Stimulated activated CD8-positive, alpha-beta memory T cell treated with anti-CD3 and anti-CD28 coated beads, Interleukin-15, amount 100 ng/mL, for 4 hours (primary cell): ENCODE results near the gene ACACA.
A peak's percentile ranks its signal among the peaks of the same experiment; 100 is the strongest.
"Not testable (repeated sequence)": the region's sequence is repeated elsewhere in the genome, so short reads cannot be mapped to it uniquely, and the experiment has no call there.

Experiments used
- DNase-seq, 2 donors: peaks; one replicate each; pipeline ENCODE4 v3.0.0-alpha.2; 2020; ENCODE audit warnings: low read depth in 2 of 2

The ACACA gene

DNA sequence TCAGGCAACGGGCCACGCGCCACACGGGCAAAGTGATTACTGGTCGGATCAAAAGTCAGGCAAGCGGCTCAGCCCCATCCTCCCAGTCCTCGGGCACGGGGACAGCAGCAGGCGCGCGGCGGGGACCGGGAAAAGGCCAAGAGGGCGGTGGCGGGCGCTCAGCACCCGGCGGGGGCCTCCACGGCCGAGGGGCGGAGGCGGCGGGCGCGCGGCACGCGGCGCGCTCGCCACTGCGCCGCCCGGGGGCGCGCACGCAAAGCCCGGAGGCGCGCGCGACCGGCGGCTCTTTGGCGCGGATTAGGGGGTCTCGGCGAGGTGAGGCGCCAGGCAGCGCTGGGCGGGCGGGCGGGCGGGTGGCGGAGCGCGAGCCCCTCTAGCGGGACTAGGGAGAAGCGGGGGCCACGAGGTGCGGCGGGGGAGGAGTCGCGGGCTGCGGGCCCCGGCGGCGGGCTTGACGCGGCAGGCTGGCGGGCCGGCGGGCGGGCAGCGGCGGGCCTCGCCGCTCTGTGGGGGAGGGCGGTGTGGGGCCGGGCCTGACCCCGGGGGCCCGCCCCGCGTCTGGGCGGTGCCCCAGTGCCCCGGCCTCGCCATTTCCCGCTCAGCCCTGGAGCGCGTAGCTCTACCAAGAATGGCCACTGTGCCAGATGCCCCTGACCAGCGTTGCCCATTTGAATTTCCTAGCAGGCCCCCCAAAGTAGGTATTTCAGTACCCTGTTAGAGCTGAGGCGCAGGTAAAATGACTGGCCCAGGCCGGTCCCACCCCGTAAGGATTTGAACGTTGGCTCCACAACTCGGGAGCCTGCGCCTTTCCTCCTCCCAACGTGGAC, at the start of gene ACACA, which contains the start of gene TADA2A:
Gene ACACA, minus strand, starts transcription at position 202 of the 827 bp plus-strand sequence. CDS start 537 bp downstream, outside the sequence.
Gene TADA2A, plus strand, starts transcription at position 252 of the 827 bp plus-strand sequence. CDS start 4,480 bp downstream, outside the sequence.
- DNase-seq = peak; percentile 36 to 56

DNA sequence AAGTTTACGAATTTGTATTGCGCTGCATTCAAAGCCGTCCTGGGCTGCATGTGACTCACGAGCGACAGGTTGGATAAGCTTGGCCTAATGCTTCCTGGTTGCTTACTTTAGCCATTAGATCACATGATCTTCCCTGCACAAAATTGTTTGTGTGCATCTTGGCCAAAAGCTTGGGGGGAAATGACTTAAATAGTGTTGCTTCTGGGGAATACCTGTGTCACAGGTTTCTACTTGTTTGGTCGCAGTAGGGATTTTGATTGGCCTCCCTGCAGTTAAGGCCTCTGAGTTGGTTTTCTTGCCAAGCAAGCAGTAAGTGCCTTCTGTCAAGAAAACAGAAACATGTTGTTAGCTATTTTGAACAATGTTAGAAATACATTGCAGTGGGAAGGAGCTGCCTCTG, 43.5 kb upstream of the ACACA start:
- no peak for DNase-seq

DNA sequence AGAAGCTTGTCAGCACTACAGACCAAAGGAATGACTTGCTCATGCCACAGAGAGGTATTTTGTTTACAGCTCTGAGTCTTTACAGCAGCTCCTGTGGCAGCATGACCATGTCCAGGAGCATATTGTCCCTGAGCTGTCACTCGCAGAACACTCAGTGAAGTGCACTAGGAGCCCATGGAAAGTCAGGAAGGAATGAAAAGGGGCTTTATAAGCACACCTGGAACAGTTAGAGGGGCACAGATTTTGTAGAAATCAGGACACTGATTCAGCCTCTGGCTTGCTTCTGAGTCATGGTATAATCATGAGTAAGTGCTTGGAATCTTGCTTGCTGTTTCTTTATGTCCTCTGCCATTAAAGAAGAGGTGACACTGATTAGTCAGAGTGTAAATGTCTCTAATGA, 41.0 kb upstream of the ACACA start:
- no peak for DNase-seq

DNA sequence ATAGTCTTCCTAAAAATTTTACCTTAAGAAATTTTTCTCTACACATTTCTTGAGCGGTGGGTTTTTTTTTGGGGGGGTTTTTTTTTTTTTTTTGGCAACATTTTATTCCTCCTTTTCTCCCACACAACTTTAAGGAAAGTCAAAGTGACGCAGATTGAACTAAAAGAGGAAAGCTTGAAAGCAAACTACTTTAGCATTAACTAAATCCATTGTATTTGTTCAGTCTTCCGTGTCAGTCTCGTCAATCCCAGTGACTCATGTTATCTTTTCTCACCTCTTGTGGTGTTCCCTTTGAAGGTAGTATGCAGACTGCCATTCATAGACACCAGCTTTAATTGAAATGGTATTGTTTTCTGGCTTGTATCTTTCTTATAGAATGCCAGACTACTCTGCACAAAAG, 39.4 kb upstream of the ACACA start:
- no peak for DNase-seq

DNA sequence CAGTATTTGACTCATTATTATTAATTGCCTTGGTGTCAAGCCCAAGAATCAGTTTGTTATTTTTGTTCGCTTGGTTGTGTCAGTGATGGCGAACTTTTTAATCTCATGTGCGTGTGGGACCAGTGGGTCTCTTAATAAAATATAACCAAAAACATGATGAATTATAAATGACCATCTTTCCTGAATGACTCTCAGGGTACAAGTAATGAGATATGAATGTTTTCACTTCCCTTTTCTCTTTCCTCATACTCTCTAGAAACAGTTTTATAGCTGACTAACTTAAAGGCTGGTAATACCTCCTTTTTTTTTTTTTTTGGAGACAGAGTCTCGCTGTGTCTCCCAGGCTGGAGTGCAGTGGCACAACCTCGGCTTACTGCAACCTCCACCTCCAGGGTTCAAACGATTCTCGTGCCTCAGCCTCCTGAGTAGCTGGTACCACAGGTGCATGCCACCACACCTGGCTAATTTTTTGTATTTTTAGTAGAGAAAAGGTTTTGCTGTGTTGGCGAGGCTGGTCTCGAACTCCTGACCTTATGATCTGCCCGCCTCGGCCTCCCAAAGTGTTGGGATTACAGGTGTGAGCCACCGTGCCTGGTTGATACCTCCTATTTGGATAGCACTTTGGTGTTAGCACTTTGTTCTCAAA, 34.9 kb upstream of the ACACA start:
- DNase-seq = not testable (repeated sequence)

DNA sequence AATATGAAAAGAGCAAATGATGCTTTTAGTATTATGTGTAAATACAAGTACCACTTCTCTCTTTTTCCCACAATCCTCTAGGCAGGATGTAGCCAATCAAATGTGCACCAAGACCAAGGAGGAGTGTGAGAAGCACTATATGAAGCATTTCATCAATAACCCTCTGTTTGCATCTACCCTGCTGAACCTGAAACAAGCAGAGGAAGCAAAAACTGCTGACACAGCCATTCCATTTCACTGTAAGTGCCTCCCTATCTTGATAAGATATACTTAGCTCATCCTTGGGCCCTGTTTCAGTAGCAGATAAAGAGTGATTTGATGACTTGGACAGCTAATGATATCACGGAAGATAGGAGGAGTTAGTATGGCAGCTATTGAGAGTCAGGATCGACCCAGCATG, 33.8 kb upstream of the ACACA start:
- no peak for DNase-seq

DNA sequence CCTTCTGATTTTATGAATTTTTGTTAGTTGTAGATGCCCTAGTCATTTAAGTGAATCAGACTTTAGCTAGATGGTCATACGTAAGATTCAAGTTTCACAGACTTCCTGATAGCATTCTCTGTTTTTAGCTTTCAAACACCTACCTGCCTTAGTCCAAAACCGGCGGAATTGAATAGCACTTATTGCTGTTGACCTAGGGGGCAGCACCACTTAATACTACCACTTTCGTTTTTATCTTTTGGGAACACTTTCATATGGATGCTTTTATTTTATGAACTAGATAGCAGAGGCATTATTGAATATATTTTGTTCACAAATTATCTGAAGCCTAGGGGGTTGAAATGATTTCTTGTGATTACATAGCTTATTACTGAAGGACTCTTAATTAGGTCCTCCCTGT, 31.5 kb upstream of the ACACA start:
- DNase-seq = no peak

DNA sequence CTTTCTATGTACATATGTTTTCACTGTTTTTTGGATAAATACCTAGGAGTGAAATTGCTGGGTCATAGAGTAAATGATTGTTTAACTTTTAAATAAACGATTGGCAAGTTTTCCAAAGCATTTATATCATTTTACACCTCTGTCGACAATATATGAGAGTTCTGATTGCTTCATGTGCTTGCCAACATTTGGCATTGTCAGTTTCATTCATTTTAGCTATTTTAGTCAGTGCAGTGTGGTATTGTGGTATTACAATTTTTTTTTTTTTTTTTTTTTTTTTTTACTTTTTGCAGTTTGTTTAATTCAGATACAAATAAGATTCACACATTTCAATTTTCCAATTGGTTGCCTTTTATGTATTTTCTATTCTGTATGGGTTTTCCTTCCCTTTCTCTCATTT, 26.0 kb upstream of the ACACA start:
- no peak for DNase-seq

DNA sequence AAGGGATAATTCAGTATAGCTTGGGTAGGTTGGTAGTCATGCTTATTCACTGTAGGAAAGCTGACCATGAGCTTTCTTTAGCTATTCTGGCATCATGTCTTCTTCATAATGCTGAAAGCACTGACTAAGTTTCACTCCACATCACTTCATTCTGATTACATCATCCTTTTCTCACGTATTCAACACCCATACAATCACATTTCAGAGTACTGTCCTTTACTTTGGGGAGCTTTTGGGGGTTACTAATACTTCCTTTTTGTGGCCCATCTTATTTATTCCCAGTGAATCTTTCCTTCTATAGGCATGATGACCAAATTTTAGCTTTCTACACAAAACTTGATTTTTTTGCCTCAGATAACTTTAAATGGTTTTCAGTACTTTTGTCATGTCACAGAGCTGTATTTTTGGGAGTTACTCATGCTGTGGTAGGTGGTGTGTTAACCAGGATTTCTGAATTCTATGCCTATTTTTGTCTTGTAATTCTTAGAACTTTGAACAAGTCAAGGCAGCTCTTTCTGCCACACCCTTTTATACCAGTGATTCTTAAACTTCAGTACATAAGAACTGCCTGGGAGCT, 23.5 kb upstream of the ACACA start:
- no peak for DNase-seq

DNA sequence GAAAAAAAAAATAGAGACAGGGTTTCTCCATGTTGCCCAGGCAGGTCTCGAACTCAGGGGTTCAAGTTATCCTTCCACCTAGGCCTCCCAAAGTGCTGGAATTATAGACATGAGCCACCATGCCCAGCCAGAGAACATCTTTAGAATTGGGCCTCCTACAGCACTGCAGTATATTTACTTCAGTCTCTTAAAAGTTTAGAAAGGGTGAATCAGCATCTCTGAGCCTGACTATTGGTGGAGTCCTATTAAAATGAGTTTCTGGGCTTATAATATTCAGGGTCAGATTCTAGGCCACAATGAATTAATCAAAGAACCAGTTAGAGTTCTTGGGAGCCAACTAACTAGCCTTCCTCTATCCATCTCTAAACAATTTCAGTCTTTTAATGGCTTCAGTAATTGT, 22.8 kb upstream of the ACACA start:
- no peak for DNase-seq

DNA sequence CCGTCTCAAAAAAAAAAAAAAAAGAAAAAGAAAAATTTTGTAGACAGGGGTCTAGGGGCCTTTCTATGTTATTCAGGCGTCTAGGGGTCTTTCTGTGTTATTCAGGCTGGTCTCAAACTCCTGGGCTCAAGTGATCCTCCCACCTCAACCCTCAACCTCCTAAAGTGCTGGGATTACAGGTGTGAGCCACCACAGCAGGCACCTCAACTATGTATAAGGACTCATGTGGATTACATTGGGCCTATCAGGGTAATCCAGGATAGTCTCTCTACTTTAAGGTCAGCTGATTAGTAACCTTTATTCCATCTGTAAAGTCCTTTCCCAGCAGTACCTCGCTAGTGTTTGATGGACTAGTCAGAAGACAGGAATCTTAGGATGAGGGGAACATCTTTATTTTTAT, 22.4 kb upstream of the ACACA start:
- DNase-seq = no peak

DNA sequence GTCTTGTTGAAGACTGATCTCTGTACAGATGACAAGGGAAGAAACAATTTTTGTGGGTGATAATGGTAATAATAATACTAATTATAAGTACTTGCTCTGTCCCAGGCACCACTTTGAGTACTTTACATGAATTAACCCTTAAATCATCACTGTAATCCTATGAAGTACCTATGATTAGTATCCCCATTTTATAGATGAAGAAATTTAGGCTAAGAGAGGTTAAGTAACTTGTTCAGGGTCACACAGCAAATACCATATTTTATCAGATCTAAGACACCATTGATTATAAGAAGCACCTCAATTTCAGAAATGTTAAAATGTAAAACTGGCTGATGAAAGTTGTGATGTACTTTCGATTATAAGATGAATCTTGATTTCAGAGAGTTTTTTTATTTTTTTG, 18.6 kb upstream of the ACACA start:
- DNase-seq = no peak

DNA sequence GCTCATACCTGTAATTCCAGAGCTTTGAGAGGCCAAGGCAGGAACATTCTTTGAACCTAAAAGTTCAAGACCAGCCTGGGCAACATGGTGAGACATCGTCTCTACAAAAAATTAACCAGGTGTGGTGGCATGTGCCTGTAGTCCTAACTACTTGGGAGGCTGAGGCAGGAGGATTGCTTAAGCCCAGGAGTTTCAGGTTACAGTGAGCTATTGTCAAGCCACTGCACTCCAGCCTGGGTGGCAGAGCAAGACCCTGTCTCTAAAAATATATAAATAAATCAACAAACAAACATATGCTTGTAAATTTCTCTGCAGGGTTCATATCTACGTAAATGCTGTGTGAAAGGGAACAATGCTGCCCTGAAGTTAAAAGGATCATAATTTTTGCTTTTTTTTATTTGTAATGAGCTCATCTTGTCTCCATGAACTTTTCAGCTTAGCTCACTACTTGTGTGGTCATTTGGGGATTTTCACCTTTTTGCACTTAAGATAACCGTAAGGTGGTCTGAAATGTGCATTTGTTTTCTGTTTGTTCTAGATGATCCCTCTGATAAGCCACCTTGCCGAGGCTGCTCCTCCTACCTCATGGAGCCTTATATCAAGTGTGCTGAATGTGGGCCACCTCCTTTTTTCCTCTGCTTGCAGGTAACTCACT, 16.5 kb upstream of the ACACA start:
- no peak for DNase-seq

DNA sequence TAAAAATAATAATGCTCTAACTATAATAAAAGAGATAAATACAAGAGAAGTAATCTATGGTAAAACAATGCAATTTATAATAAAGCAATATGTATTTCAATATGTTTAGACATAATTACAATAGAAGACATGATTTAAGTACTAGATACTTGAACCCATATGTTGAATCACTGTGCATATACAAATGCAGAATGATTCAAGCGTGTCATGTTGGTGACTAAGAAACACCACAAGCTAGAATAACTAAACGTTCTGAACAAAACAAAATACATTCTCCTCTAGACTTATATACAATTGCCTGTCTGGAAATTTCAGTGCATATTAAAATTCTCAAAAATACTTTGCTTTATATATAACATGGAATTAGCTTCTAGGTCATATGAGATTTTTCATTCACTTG, 11.2 kb upstream of the ACACA start:
- no peak for DNase-seq

DNA sequence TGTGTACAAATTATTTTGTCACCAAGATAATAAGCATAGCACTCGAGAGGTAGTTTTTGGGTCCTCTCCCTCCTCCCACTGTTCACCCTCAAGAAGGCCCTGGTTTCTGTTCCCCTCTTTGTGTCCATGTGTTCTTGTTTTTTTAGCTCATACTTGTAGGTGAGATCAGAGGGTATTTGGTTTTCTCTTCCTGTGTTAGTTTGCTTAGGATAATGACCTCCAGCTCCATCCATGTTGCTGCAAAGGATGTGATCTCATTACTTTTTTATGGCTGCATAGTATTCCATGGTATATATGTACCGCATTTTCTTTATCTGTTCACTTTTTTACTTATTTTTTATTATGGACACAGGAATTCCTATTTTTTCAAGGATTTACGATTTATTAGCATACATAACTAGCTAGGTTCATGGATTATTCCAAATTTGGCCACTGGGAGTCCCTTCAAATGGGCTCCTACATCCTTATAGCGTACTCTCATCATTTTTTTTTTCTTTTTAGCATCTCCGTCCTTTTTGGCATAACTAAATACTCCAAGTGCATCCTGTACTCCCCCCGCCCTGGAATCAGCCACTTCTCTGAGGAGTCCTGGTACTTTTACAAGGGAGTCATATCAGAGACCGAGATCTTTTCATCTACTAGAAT, 7.4 kb upstream of the ACACA start:
- no peak for DNase-seq

DNA sequence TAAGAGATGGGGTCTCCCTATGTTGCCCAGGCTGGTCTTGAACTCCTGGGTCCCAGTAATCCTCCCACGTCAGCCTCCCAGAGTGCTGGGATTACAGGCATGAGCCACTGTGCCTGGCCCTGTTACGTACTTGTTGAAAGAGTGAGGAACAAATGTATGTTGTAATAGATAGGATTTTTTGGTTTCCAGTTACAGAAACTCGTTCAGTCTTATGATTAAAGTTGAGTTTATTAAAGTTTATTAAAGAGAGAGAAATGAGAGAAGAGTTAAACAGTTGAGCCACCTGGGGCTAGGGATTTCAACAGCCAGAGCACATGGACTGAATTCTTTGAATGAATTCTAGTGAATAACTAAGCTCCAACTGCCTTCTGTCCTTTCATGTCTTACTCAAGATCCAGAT, 3.7 kb upstream of the ACACA start:
- DNase-seq = no peak

DNA sequence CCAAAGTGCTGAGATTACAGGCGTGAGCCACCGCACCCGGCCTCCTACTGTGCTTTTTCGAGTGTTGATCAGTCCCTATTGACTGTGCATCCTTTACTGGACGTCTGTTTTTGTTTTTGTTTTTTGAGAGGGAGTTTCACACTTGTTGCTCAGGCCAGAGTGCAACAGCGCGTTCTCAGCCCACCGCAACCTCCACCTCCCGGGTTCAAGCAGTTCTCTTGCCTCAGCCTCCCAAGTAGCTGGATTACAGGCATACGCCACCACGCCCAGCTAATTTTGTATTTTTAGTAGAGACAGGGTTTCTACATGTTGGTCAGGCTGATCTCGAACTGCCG, 1.5 kb upstream of the ACACA start:
- DNase-seq = not testable (repeated sequence)

DNA sequence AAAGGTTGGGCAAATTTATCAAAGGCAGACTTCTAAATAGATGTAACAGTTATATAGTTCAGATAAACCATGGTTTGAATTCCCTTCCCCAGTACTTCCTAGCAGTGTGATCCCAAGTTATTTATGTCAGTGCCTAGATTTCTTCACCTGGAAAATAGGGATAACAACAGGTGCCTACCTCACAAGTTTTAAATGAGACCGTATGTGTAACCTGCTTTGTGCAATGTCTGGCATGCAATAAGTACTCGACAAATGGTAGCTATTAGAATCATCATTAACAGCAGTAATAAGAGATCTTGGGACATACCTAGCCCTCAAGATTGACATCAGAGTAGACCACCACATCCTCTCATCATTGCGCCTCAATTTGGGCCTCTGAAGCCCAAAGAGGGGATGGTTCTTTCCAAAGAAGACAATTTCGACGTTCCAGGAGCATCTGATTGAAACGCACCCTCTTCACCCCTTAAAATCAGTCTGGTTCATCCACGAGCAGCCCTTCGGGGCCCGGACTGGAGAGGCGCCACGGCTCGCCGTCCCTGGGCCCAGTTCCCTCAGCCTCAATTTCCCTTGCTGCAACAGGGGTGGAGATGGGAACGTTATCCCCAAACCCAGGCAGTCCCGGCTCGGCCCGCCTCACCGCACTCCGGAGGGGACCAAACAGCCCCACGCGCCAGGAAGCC, 541 bp downstream of the ACACA start:
- DNase-seq = no peak

DNA sequence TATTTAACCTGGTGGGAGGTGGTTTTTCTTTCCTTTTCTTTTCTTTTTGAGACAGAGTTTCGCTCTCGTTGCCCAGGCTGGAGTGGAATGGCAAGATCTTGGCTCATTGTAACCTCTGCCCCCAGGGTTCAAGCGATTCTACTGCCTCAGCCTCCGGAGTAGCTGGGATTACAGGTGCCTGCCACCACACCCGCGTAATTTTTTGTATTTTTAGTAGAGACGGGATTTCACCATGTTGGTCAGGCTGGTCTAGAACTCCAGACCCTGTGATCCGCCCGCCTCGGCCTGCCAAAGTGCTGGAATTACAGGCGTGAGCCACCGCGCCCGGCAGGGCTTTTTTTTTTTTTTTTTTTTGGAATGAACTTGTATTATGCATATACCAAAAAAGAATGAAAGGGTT, 1.1 kb downstream of the ACACA start:
- not testable (repeated sequence) for DNase-seq

DNA sequence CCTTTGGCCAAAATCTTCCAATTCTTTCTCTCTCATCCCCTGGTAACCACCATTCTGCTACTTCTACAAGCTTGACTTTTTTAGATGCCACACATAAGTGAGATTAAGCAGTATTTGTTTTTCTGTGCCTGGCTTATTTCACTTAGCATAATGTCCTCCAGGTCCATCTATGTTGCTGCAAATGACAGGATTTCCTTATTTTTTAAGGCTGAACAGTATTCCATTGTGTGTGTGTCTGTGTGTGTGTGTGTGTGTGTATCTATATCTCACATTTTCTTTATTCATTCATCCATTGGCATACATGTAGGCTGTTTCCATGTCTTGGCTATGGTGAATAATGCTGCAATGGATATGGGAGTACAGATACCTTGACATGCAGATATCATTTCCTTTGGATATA, 6.1 kb downstream of the ACACA start:
- DNase-seq = no peak

DNA sequence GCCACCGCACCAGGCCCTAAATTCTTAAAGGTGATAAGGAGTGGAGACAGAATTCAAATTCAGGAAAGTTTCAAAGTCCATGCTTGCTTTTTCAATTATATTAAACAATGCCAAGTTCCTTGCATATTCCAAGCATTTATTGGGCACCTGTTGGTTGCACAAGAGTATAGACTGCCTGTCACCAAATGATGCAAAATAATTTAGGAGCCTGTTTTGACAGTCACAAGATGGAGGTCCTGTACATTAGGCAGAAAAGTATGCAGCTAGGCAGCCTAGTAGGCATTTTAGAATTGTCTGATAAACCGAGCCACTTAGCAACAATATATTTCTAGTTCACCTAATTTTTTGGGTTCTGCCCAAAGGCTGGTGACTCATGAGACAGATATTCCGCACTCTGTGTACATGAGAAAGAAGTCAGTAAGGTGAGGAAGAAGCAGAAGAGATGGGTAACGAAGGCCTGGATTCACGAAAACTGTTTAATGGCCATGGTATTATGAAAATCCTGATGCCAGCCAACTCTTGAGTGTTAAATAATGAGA, 7.3 kb downstream of the ACACA start:
- DNase-seq = no peak
